K562 (cell line): ENCODE data around the gene KLHL29. TPM values are rescaled to one million over a fixed set of nuclear protein-coding genes. Genes with fewer than 3 reads are reported as not detected.

Experiments used
- ATAC-seq: fragments of 200-7000 bp; cut with Tn5 transposase; 3 replicates; pipeline ENCODE4 v1.9.1; 2020; ENCODE audit warnings: moderate library complexity
- BruUV-seq: library from RNA; stranded (reverse); fragments of 400-500 nt; replicated peaks from 2 replicates; lab custom pipeline; 2021; lab: Mats Ljungman, UMichigan
- CTCF ChIA-PET: fragments of 300-600 bp; formaldehyde crosslinking; extraction: SDS; loops from one replicate; lab custom pipeline; 2021; ENCODE audit warnings: low intra/inter-chr PET ratio; lab: Yijun Ruan, JAX
- POLR2A ChIA-PET: fragments of 300-600, 350-650 bp; sonication (Branson Sonifier 250); formaldehyde crosslinking; extraction: SDS; loops from one replicate; lab custom pipeline; 2021; ENCODE audit warnings: antibody characterized with exemption, inconsistent platforms; lab: Yijun Ruan, JAX
- DNase-seq, 4 experiments: peaks; one replicate each; pipeline versions ENCODE4 v3.0.0 to v3.0.0-alpha.2; 2011 to 2018; ENCODE audit warnings: low spot score in 3 of 4, mixed read lengths in 3 of 4; ENCODE audit errors: extremely low read depth in 1 of 4
- FAIRE-seq: peaks from 2 replicates; lab custom pipeline; 2011; peaks lifted over from hg19 to GRCh38; lab: Jason Lieb, UNC
- H2AFZ ChIP-seq: 2 replicates; pipeline ENCODE4 v1.6.0; 2011; ENCODE audit warnings: low read depth, low read length, control low read depth, inconsistent platforms
- H3K27ac ChIP-seq: fragments of 200-600 bp; 3 replicates; pipeline ENCODE4 v1.8.0; 2011; ENCODE audit warnings: low read depth, mild to moderate bottlenecking, control low read depth, inconsistent platforms, low read length, moderate library complexity, mixed read lengths; ENCODE audit errors: extremely low read depth
- H3K27me3 ChIP-seq, 2 experiments: fragments of 300-600 bp in 1 of 2; 2 replicates in 1 of 2; 3 replicates in 1 of 2; pipeline versions ENCODE4 v1.6.0 to v1.8.0; 2011; ENCODE audit warnings: inconsistent platforms in 2 of 2, low read length in 2 of 2, mild to moderate bottlenecking in 1 of 2, mixed read lengths in 1 of 2, moderate library complexity in 1 of 2; ENCODE audit not compliant: control insufficient read depth in 2 of 2, insufficient read depth in 2 of 2
- H3K36me3 ChIP-seq: fragments of 300-600 bp; 3 replicates; pipeline ENCODE4 v1.8.0; 2011; ENCODE audit warnings: mild to moderate bottlenecking, low read length, inconsistent platforms; ENCODE audit not compliant: control insufficient read depth, insufficient read depth
- H3K4me1 ChIP-seq, 2 experiments: fragments of 200-600 bp in 1 of 2; replicated peaks in 1 of 2; 2 replicates in 1 of 2; 3 replicates in 1 of 2; pipeline versions ENCODE4 v1.5.1 to v1.8.0; 2011; ENCODE audit warnings: inconsistent platforms in 2 of 2, low read length in 2 of 2, mild to moderate bottlenecking in 1 of 2, mixed read lengths in 1 of 2, moderate library complexity in 1 of 2; ENCODE audit not compliant: control insufficient read depth in 2 of 2, insufficient read depth in 2 of 2
- H3K4me2 ChIP-seq: 2 replicates; pipeline ENCODE4 v1.6.1; 2011; ENCODE audit warnings: low read length, control low read depth, inconsistent platforms, mixed read lengths; ENCODE audit not compliant: insufficient read depth
- H3K4me3 ChIP-seq: fragments of 200-600 bp; sonication (generic), shearing (Covaris generic); 2 replicates; pipeline ENCODE4 v1.5.1; 2016; ENCODE audit warnings: control low read depth, inconsistent platforms
- H3K79me2 ChIP-seq: fragments of 200-600 bp; 3 replicates; pipeline ENCODE4 v1.8.0; 2011; ENCODE audit warnings: low read length, inconsistent platforms; ENCODE audit not compliant: control insufficient read depth, insufficient read depth
- H3K9ac ChIP-seq, 2 experiments: 2 replicates each; pipeline versions ENCODE4 v1.6.0 to v1.6.1; 2011; ENCODE audit warnings: low read depth in 2 of 2, low read length in 2 of 2, control low read depth in 1 of 2, inconsistent platforms in 1 of 2, mild to moderate bottlenecking in 1 of 2, mixed read lengths in 1 of 2; ENCODE audit not compliant: insufficient read depth in 1 of 2
- H3K9me1 ChIP-seq: one replicate; pipeline ENCODE4 v1.6.0; 2011; ENCODE audit warnings: inconsistent platforms, mild to moderate bottlenecking, low read length, moderate library complexity; ENCODE audit not compliant: control insufficient read depth, insufficient read depth
- H3K9me3 ChIP-seq: replicated peaks from 2 replicates; pipeline ENCODE4 v1.5.1; 2011; ENCODE audit warnings: low read depth, low read length, inconsistent platforms; ENCODE audit not compliant: control insufficient read depth, insufficient read depth
- H4K20me1 ChIP-seq: replicated peaks from 2 replicates; pipeline ENCODE4 v1.6.1; 2011; ENCODE audit warnings: low read length, inconsistent platforms, mixed read lengths; ENCODE audit not compliant: control insufficient read depth, insufficient read depth
- ELF2 ChIP-seq: fragments of 250-450 bp; sonication (Bioruptor Pico); IDR thresholded peaks from 2 replicates; pipeline ENCODE4 v1.5.0; 2021; ENCODE audit warnings: mild to moderate bottlenecking
- ELF4 ChIP-seq: fragments of 450-650 bp; formaldehyde crosslinking; IDR thresholded peaks from 2 replicates; pipeline ENCODE4 v1.4.0; 2022; ENCODE audit warnings: missing genetic modification characterization
- HDAC6 ChIP-seq: IDR thresholded peaks from 2 replicates; pipeline ENCODE4 v1.6.1; 2012; ENCODE audit warnings: low read depth, mild to moderate bottlenecking, control low read depth, inconsistent platforms, low read length, moderate library complexity
- NELFE ChIP-seq: IDR thresholded peaks from 2 replicates; pipeline ENCODE4 v1.6.1; 2011; ENCODE audit warnings: mild to moderate bottlenecking; ENCODE audit not compliant: insufficient read depth, insufficient read length
- PTTG1 ChIP-seq: fragments of 450-650 bp; IDR thresholded peaks from 2 replicates; pipeline ENCODE4 v1.6.1; 2016; ENCODE audit warnings: low read depth, mild to moderate bottlenecking, missing genetic modification characterization, missing compliant biosample characterization
- TCF3 ChIP-seq: sonication (generic); formaldehyde crosslinking; IDR thresholded peaks from 2 replicates; pipeline ENCODE4 v1.4.0; 2020; ENCODE audit warnings: mild to moderate bottlenecking, missing genetic modification reagents
- U2AF1 ChIP-seq: fragments of 200-400 bp; formaldehyde crosslinking; optimal IDR thresholded peaks from 2 replicates; pipeline ENCODE3; 2017; ENCODE audit warnings: mild to moderate bottlenecking, low read depth, low read length, moderate library complexity
- ZBTB8A ChIP-seq: fragments of 450-650 bp; IDR thresholded peaks from 2 replicates; pipeline ENCODE4 v1.6.1; 2018; ENCODE audit warnings: mild to moderate bottlenecking, moderate library complexity; ENCODE audit not compliant: partially characterized antibody
- ZNF146 ChIP-seq: IDR thresholded peaks from one replicate; pipeline ENCODE4 v1.6.1; 2018; ENCODE audit warnings: missing compliant biosample characterization; ENCODE audit not compliant: unreplicated experiment
- WGBS: fragments of 100-300 bp; shearing (Covaris generic); methylation state at CpG from one replicate; pipeline ENCODE4 v1.1.6; 2016; ENCODE audit warnings: low coverage, mixed read lengths; ENCODE audit not compliant: insufficient coverage; ENCODE audit errors: missing lambda C conversion rate; 5-methylcytosine and 5-hydroxymethylcytosine counted together
- in situ Hi-C: fragments of 300-500 bp; cut with MboI; formaldehyde crosslinking; loops from 4 replicates; pipeline ENCODE4 v1.15.0; 2018; ENCODE audit warnings: inconsistent platforms, mixed read lengths
- intact Hi-C: fragments of 100-400 bp; cut with micrococcal nuclease; formaldehyde crosslinking; loops from 2 replicates; pipeline ENCODE4 v1.14.2; 2022
- polyA plus RNA-seq, 8 experiments: library from polyadenylated mRNA; depleted of rRNA in 4 of 8; stranded (reverse) in 5 of 8; unstranded in 3 of 8; fragments of >200 nt; fragmentation: Nextera tagmentation in 2 of 8; fragmentation: Illumina TruSeq in 1 of 8; extraction: Ambion mirVana in 2 of 8; extraction: Trizol in 1 of 8; gene quantifications; 2 replicates each; pipeline versions ENCODE4 v1.2.1 to v1.2.3, GENCODE V29; 2011 to 2014; ENCODE audit warnings: inconsistent platforms in 1 of 8, missing spikeins in 1 of 8
- total RNA-seq, 7 experiments: library from RNA; depleted of rRNA in 6 of 7; stranded (reverse); fragments of >200 nt in 6 of 7; fragmentation: Illumina TruSeq in 2 of 7; extraction: Trizol in 2 of 7; gene quantifications; 2 replicates each; pipeline versions ENCODE4 v1.2.1 to v1.2.3, GENCODE V29; 2011 to 2021; ENCODE audit warnings: low replicate concordance in 1 of 7
- TF ChIP-seq, protein P1 (sequence below), 3 experiments: IDR thresholded peaks in 2 of 3; conservative IDR thresholded peaks in 1 of 3; 2 replicates each; pipeline ENCODE4 v1.5.1; 2011 to 2012; ENCODE audit warnings: low read length in 3 of 3, mild to moderate bottlenecking in 3 of 3, control low read depth in 2 of 3, improper control_type of control experiment in 1 of 3, inconsistent platforms in 1 of 3, low read depth in 1 of 3, mixed read lengths in 1 of 3, moderate library complexity in 1 of 3; ENCODE audit not compliant: insufficient read depth in 2 of 3
- TF ChIP-seq, protein P2 (sequence below): sonication (generic); formaldehyde crosslinking; IDR thresholded peaks from 2 replicates; pipeline ENCODE4 v1.8.0; 2022; ENCODE audit warnings: mild to moderate bottlenecking, missing genetic modification reagents, borderline replicate concordance

Gene KLHL29
- total and polyA plus RNA-seq, 9 of the 15 experiments (the other 6 are each of a cell fraction or from before 2014, with no cell fraction given): 0.03 to 0.31 (median 0.08) TPM; not detected in 1

DNA sequence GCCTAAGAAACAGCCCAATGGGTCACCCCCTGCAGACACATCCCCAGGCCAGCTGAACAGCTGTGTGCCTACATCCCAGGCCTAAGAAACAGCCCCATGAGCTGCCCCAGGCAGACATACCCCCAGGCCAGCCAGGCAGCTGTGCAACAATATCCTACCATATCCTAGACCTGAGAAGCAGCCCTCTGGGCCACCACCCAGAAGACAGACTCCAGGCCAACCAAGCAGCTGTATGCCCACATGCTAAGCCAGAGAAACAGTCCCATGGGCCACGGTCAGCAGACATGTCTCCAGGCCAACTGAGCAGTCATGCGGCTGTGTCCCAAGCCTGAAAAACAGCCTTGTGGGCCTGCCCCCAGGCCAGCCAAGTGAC is 336.5 kb downstream of the KLHL29 start:
- FAIRE-seq: no peak
- CTCF ChIA-PET: no interaction called here
- in situ Hi-C loops: no loop called here

More for the DNA sequence above, 336.5 kb downstream of the KLHL29 start:
- no TSS peak for BruUV-seq
- DNase-seq (no peak), ATAC-seq (no peak)
- intact Hi-C loops: no loop called here
- Histone ChIP-seq H3K27ac (no peak overlapping the region), H3K9me3 (peaks cover 2% of the 10 kb centered on the region; the same call in 1 of the 2 replicates), H3K79me2 (no peaks in the 10 kb centered on the region), H3K4me1 (no peaks in the 10 kb centered on the region), H3K36me3 (no peaks in the 10 kb centered on the region), H3K4me3 (no peak overlapping the region), H2AFZ (no peak overlapping the region), H3K27me3 (no peaks in the 10 kb centered on the region), H3K4me2 (no peak overlapping the region), H4K20me1 (no peaks in the 10 kb centered on the region), H3K9me1 (no peaks in the 10 kb centered on the region), H3K9ac (no peak overlapping the region)
- POLR2A ChIA-PET: interaction anchor here (0.7 kb wide), 1 partner anchor 16 kb away, joined by 3 read pairs; no protein-coding TSS in a partner anchor
- 83% methylated on average over 2 of the region's 2 CpGs for WGBS
- no peak for TF ChIP-seq ZBTB8A
- TF ChIP-seq, protein P1, sequence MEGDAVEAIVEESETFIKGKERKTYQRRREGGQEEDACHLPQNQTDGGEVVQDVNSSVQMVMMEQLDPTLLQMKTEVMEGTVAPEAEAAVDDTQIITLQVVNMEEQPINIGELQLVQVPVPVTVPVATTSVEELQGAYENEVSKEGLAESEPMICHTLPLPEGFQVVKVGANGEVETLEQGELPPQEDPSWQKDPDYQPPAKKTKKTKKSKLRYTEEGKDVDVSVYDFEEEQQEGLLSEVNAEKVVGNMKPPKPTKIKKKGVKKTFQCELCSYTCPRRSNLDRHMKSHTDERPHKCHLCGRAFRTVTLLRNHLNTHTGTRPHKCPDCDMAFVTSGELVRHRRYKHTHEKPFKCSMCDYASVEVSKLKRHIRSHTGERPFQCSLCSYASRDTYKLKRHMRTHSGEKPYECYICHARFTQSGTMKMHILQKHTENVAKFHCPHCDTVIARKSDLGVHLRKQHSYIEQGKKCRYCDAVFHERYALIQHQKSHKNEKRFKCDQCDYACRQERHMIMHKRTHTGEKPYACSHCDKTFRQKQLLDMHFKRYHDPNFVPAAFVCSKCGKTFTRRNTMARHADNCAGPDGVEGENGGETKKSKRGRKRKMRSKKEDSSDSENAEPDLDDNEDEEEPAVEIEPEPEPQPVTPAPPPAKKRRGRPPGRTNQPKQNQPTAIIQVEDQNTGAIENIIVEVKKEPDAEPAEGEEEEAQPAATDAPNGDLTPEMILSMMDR (IDR thresholded peaks at IDR 0.05 in 2 of 3, conservative IDR thresholded peaks at IDR 0.05 in 1 of 3; ENCODE audit: insufficient read depth in 2 of 3, low read depth in 1 of 3, low read length in 3 of 3): no peak
- TF ChIP-seq U2AF1: no peak
- no peak for TF ChIP-seq PTTG1 (tag)
- TF ChIP-seq, protein P2, sequence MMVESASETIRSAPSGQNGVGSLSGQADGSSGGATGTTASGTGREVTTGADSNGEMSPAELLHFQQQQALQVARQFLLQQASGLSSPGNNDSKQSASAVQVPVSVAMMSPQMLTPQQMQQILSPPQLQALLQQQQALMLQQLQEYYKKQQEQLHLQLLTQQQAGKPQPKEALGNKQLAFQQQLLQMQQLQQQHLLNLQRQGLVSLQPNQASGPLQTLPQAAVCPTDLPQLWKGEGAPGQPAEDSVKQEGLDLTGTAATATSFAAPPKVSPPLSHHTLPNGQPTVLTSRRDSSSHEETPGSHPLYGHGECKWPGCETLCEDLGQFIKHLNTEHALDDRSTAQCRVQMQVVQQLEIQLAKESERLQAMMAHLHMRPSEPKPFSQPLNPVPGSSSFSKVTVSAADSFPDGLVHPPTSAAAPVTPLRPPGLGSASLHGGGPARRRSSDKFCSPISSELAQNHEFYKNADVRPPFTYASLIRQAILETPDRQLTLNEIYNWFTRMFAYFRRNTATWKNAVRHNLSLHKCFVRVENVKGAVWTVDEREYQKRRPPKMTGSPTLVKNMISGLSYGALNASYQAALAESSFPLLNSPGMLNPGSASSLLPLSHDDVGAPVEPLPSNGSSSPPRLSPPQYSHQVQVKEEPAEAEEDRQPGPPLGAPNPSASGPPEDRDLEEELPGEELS (CRISPR knock-in tag): no peak
- no peak for TF ChIP-seq ELF2
- TF ChIP-seq ZNF146 (CRISPR knock-in tag): no peak
- TF ChIP-seq ELF4: no peak
- no peak for TF ChIP-seq NELFE
- no peak for TF ChIP-seq HDAC6
- no peak for TF ChIP-seq TCF3
